KMS-11 (cell line): ENCODE results near the gene ZNF513.

Experiments
- H2AFZ ChIP-seq: fragments of 200-600 bp; sonication (generic); 2 replicates; pipeline ENCODE4 v1.6.1; 2016; ENCODE audit warnings: antibody characterized with exemption, mixed run types, low read depth
- H3K27ac ChIP-seq: fragments of 200-600 bp; sonication (generic); 2 replicates; pipeline ENCODE4 v1.6.1; 2016; ENCODE audit warnings: mild to moderate bottlenecking, mixed run types
- H3K27me3 ChIP-seq: fragments of 200-600 bp; sonication (generic); 2 replicates; pipeline ENCODE4 v1.6.1; 2017; ENCODE audit warnings: mild to moderate bottlenecking, low read depth, mixed run types, moderate library complexity; ENCODE audit not compliant: insufficient read depth
- H3K36me3 ChIP-seq: fragments of 200-600 bp; sonication (generic); 2 replicates; pipeline ENCODE4 v1.6.1; 2017; ENCODE audit warnings: mild to moderate bottlenecking, mixed run types; ENCODE audit not compliant: insufficient read depth
- H3K4me1 ChIP-seq: fragments of 200-600 bp; sonication (generic); 2 replicates; pipeline ENCODE4 v1.6.1; 2016; ENCODE audit warnings: mild to moderate bottlenecking, low read depth, mixed run types; ENCODE audit not compliant: poor library complexity, severe bottlenecking
- H3K4me2 ChIP-seq: fragments of 200-600 bp; sonication (generic); 2 replicates; pipeline ENCODE4 v1.7.0; 2016; ENCODE audit warnings: mild to moderate bottlenecking, mixed run types
- H3K4me3 ChIP-seq: fragments of 200-600 bp; sonication (generic); IDR thresholded peaks from 2 replicates; pipeline ENCODE4 v1.6.1; 2017; ENCODE audit warnings: low read depth, low read length, mixed read lengths; ENCODE audit not compliant: insufficient read depth
- H3K79me2 ChIP-seq: fragments of 200-600 bp; sonication (generic); 2 replicates; pipeline ENCODE4 v1.6.1; 2016; ENCODE audit warnings: low read depth, mixed run types; ENCODE audit not compliant: insufficient read depth
- H3K9ac ChIP-seq: fragments of 200-600 bp; sonication (generic); 2 replicates; pipeline ENCODE4 v1.6.1; 2016; ENCODE audit warnings: mild to moderate bottlenecking, mixed run types
- H4K20me1 ChIP-seq: fragments of 200-600 bp; sonication (generic); 2 replicates; pipeline ENCODE4 v1.6.1; 2016; ENCODE audit warnings: mild to moderate bottlenecking, mixed run types; ENCODE audit not compliant: insufficient read depth
- TF ChIP-seq, protein P1 (sequence below): fragments of 200-600 bp; sonication (generic); conservative IDR thresholded peaks from 2 replicates; pipeline ENCODE4 v1.6.1; 2017; ENCODE audit warnings: low read depth, mild to moderate bottlenecking, antibody characterized with exemption, low read length, moderate library complexity, mixed read lengths

Gene ZNF513

DNA sequence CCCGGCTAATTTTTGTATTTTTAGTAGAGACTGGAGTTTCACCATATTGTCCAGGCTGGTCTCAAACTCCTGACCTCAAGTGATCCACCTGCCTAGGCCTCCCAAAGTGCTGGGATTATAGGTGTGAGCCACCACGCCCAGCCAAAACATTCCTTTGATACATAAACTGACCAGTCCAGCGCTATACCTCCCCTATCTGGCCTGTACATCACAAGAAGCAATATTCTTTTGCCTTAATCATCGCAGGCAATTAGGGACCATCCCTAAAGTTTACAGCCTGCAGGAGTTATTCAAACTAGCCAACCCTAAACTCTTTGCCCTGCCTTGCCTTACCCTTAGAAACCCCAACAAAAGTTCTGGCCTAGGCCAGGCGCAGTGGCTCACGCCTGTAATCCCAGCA lies 35.6 kb upstream of the ZNF513 start:
- no peaks in the 10 kb centered on the region for H3K36me3 ChIP-seq
- H3K4me3 ChIP-seq, result no peak overlapping the region

DNA sequence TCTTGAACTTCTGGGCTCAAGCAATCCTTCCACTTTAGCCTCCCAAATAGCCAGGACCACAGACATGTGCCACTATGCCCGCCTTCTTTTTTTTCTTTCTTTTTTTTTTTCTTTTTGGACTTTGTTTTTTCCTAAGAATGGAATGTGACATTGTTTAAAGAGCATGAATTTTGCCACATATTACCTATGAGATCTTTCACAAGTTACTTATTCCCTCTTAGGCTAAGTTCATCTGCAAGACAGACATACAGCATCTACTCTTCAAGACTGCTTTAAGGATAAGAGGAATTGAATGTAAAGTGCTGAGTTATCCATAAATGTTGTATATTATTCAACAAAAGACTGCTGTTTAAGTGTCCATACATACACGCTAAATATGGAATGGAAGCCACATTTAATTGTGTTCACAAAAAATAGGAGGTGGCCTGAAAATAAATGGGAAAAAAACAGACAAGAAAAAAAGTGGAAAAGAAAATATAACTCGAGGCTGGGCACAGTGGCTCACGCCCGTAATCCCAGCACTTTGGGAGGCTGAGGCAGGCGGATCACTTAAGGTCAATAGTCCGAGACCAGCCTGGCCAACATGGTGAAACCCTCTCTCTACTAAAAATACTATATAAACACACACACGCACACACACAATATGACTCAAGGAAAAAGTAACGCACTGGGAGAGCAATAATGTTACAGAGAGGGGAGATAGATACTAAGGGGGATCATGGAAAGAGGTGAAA lies 32.1 kb upstream of the ZNF513 start:
- H3K4me1 ChIP-seq, result peaks cover 11% of the 10 kb centered on the region
- TF ChIP-seq, protein P1, sequence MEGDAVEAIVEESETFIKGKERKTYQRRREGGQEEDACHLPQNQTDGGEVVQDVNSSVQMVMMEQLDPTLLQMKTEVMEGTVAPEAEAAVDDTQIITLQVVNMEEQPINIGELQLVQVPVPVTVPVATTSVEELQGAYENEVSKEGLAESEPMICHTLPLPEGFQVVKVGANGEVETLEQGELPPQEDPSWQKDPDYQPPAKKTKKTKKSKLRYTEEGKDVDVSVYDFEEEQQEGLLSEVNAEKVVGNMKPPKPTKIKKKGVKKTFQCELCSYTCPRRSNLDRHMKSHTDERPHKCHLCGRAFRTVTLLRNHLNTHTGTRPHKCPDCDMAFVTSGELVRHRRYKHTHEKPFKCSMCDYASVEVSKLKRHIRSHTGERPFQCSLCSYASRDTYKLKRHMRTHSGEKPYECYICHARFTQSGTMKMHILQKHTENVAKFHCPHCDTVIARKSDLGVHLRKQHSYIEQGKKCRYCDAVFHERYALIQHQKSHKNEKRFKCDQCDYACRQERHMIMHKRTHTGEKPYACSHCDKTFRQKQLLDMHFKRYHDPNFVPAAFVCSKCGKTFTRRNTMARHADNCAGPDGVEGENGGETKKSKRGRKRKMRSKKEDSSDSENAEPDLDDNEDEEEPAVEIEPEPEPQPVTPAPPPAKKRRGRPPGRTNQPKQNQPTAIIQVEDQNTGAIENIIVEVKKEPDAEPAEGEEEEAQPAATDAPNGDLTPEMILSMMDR, result no peak
- no peak overlapping the region for H3K4me2 ChIP-seq

More for the DNA sequence above, 35.6 kb upstream of the ZNF513 start:
- H4K20me1 ChIP-seq, result no peaks in the 10 kb centered on the region
- no peak overlapping the region for H3K4me2 ChIP-seq
- no peaks in the 10 kb centered on the region for H3K79me2 ChIP-seq
- H3K27me3 ChIP-seq, result no peaks in the 10 kb centered on the region
- no peaks in the 10 kb centered on the region for H3K4me1 ChIP-seq
- TF ChIP-seq, protein P1, result no peak
- no peak overlapping the region for H2AFZ ChIP-seq
- H3K9ac ChIP-seq, result no peak overlapping the region
- H3K27ac ChIP-seq, result no peak overlapping the region

DNA sequence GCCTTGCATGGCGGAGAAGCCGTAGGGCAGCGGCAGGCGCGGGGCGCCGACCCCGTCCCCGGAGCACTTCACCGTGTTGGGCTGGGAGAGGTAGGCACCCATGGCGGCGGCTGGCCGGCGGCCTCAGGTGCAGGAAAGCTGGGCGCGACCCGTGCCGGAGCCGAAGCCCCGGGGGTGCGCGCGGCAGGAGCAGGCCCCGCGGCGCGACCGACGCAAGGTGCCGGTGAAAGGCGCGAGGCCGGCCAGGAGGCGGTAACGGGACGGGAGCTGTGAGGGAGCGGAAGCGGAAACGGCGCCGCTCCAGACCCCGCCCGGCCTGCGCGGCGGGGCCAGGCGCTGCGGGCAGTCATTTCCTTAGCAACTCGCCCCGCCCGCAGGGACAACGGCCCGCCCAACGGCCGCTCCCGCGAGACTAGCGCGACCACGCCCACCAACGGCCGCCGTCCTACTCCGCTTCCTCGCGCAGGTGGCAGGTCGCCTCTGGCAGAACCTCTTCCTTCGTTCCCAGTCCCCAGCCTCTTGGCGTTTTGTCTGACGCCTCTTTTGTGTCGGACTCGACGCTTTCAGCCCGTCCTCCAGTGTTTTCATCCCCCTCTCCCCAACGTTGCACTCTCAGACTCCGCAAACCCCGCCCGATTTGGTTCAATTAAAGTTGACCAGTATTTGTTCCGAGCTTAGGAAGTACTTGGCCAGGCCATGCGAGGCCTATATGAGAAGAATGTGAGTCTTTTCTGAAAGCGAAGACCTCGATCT lies 29.0 kb upstream of the ZNF513 start, which contains the start of gene PPM1G:
Gene PPM1G, minus strand, starts transcription at position 271 of the 753 bp plus-strand sequence. Its CDS starts 169 bp downstream, at position 102.
- H3K27ac ChIP-seq, result peak within 1 kb of the TSS; percentile 73
- peak within 1 kb of the TSS; percentile 80 for H3K4me3 ChIP-seq
- no peaks in the 10 kb centered on the region for H3K36me3 ChIP-seq
- peaks cover 48% of the 10 kb centered on the region for H3K79me2 ChIP-seq
- peaks cover 16% of the 10 kb centered on the region; the same call in 1 of the 2 replicates for H4K20me1 ChIP-seq
- no peaks in the 10 kb centered on the region for H3K27me3 ChIP-seq
- peaks cover 23% of the 10 kb centered on the region for H3K4me1 ChIP-seq
- peak within 1 kb of the TSS; percentile 89 for H2AFZ ChIP-seq
- H3K9ac ChIP-seq, result peak within 1 kb of the TSS; percentile 85
- TF ChIP-seq, protein P1, result no peak
- H3K4me2 ChIP-seq, result peak within 1 kb of the TSS; percentile 100

More for the DNA sequence above, 32.1 kb upstream of the ZNF513 start:
- peaks cover 17% of the 10 kb centered on the region for H3K79me2 ChIP-seq
- H3K36me3 ChIP-seq, result no peaks in the 10 kb centered on the region
- H4K20me1 ChIP-seq, result peaks cover 3% of the 10 kb centered on the region; the same call in 1 of the 2 replicates
- no peak overlapping the region for H3K9ac ChIP-seq
- no peak overlapping the region for H3K4me3 ChIP-seq
- H2AFZ ChIP-seq, result no peak overlapping the region
- no peak overlapping the region for H3K27ac ChIP-seq
- H3K27me3 ChIP-seq, result no peaks in the 10 kb centered on the region

DNA sequence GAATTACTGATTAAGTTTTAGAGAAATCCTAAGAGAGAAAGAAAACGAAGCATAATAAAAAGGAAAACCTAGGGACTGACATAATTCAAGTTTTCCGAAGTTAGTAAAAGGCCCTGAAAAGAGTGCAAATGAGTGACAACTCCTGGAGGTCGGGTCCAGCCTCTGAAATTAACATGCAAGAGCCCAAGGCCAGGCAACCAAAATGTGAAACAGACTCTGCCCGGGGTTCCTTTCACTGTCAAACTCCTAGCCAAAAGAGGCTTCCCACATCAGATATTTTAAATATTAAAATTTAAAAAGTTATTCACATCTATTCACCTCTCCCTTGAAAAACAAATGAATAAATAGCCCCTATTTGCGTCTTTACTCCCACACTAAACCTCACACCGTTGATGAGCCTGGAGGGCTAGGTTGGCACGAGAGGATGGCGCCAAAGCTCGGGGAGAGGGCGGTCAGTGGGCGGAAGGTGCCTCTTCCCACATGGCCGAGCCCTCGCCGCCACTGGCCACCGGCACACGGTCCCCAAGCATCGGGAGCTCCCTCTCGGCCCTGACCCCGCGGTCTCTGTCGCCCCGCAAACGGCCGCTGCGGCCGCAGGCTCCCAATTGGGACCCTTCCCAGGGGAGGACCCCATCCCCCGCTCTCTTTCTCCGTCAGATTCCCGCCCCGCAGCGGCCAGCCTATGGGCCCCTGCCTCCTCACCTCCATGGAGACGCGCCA lies 28.2 kb upstream of the ZNF513 start:
- H3K4me3 ChIP-seq, result no peak overlapping the region
- no peaks in the 10 kb centered on the region for H3K27me3 ChIP-seq
- H4K20me1 ChIP-seq, result peaks cover 16% of the 10 kb centered on the region; the same call in 1 of the 2 replicates
- peaks cover 55% of the 10 kb centered on the region for H3K79me2 ChIP-seq
- H3K27ac ChIP-seq, result peak overlapping the region; percentile 73
- H3K36me3 ChIP-seq, result no peaks in the 10 kb centered on the region
- peak overlapping the region; percentile 89 for H2AFZ ChIP-seq
- H3K9ac ChIP-seq, result peak overlapping the region; percentile 85
- TF ChIP-seq, protein P1, result no peak
- peaks cover 30% of the 10 kb centered on the region for H3K4me1 ChIP-seq
- H3K4me2 ChIP-seq, result peak overlapping the region; percentile 77
